NK-92 (cell line): Measurements from ENCODE around the gene FAM163B.

Source experiments
- DNase-seq: peaks from one replicate; lab custom pipeline; 2025; ENCODE audit not compliant: unreplicated experiment; lab: John Stamatoyannopoulos, UW

FAM163B gene

GRCh38 chr9:133609311-133610098 is at the start of gene FAM163B:
FAM163B (minus strand) TSS chr9:133609389; CDS start chr9:133580223, 29,166 bp downstream.
- no peak for DNase-seq

DNA sequence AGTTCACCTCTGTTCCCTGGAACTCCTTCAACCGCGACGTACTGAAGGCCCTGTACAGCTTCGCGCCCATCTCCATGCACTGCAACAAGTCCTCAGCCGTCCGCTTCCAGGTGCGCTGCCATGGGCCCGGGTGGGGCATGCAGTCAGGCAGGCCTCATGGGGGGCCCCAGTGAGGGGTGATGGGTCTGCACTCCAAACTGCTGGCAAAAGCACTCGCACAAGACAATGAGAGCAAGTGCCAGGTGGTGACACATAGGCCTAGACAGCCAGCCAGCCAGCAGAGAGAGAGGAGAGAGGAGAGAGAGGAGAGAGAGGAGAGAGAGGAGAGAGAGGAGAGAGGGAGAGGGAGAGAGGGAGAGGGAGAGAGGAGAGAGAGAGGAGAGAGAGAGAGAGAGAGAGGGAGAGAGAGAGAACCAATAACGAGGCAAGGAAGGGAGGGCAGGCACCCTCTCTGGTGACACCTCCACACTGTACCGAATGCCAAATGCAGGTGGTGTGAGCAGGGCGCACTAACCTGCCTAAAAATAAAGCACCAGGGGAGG is 48.0 kb upstream of the FAM163B start:
- DNase-seq: no peak

- DNase-seq: no peak
These were observed 47.3 kb upstream of the FAM163B start for GRCh38 chr9:133656211-133657119.

- DNase-seq: no peak
These were observed 46.5 kb upstream of the FAM163B start for GRCh38 chr9:133655701-133656100.

- no peak for DNase-seq
These were observed 45.8 kb upstream of the FAM163B start for GRCh38 chr9:133654736-133655657.

DNA sequence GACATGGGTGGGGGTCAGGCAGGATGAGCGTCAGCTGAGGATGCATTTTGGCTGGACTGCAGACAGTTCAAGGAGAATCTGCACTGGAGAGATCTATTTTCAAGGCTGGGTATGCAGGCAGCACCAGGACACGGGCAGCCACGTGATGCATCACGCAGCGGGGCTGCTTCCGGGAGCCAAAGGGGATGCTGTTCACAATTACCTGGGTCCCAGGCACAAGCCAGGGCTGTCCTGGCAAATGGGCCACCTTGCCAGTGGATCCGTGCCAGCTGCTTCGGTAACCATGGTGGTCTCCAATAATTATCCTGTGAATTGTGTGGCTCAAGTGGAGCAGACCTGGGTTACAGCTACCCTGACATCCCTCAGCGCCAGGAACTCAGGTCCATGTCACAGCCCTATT is 44.4 kb upstream of the FAM163B start:
- no peak for DNase-seq

- no peak for DNase-seq
These were observed 40.8 kb upstream of the FAM163B start for GRCh38 chr9:133650026-133650425.

GRCh38 chr9:133649194-133649593 is 40.0 kb upstream of the FAM163B start:
- DNase-seq: no peak

- DNase-seq: no peak
These were observed 38.7 kb upstream of the FAM163B start for GRCh38 chr9:133647765-133648469.

- no peak for DNase-seq
These were observed 38.0 kb upstream of the FAM163B start for GRCh38 chr9:133647148-133647547.

DNA sequence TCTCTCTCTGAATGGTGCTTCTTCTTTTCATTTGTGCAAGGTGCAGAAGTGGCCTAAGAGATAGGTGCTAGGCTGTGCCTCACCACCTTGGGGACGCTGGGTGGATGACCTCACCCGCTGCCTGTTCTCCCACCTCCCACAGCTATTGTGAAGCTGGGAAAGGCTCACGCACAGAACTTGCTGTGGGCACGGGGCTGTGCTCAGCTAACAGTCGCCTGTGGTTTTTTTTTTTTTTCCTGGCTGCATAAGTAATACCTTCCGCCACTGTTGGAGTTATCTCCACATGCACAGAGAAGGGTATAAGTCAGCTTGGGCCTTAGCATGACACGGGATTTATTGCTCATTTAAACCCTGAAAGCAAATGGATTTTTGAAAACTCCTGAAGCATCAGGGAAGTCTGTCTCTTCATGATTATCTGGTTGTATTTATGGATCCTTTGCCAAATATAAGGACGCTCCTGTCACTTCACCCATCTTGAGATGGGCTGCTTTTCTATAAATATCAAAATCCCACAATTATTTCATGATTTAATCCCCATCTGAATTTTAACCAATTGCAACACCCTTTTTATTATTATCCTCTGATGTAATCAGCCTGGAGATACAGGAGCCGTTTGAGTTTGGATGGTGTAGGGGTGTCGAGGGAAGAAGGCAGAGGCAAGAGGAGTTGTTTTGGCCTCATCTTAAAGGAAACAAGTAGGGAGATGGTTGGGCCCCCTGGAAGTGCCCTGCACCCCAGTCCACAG is 36.0 kb upstream of the FAM163B start:
- no peak for DNase-seq

DNA sequence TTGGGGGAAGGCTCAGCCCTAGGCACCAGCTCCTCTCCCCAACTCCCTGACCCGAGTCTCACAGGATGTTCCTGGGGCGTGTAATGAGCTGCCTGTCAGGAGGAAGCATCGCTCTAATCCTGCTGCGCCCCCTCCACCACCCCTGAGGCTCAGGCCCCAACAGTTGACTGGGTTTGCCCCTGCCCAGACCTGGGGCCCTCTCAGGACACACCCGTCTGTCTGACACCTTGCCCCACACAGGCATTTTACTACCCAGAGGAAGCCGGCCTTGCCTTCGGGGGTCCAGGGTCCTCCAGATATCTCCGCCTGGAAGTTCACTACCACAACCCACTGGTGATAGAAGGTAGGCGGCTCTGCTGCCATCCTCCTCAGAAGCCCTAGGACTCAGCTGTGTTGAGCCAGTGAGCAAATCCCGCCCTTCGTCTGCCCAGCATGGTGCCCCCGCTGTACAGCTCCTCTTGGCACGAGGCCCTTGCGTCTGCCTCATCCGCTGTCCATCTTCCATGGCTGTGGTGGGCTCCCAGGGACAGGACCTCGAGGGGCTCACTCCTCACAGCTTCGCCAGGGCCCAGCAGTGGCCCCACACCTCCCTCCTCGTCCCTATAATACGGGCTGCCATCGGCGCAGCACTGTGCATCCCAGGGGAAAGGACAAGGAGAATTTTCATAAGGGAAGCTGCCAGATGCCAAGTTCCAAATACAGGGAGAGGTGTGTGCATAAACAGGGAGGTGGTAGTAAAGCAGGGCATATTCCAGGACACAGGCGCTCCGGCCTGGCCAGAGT is 35.0 kb upstream of the FAM163B start:
- DNase-seq: no peak

GRCh38 chr9:133643362-133643755 is 34.2 kb upstream of the FAM163B start:
- DNase-seq: no peak

DNA sequence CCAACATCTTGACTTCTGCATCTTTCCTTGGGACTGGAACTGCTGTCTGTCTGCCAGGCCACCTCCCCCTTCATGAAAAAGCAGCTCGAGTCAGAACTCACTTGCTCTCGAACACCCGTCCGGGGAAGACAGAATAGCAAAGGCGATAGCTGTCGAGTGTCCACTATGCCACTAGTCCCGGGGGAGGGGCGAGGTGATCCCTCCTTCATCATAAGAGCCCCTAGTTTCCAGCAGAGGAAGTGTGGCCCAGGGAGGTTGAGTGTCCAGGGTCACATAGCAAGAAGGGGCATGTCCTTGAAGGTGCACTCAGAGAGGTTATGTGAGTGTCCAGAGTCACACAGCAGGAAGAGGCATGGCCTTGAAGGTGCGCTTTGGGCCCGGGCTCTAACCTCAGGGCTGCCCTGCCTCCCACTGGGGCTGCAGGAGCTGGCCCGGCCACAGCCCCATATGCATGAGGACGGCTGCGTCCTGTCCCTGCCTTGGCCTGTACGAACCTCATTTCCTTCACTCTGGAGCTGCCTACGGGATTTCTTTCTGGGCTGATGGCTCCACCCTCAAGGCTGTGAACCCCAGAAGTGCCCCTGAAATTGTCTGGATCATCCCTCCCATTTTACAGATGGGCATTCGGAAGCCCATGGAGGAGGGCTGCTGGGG is 33.6 kb upstream of the FAM163B start:
- no peak for DNase-seq

GRCh38 chr9:133641861-133642595 is 32.8 kb upstream of the FAM163B start:
- no peak for DNase-seq

DNA sequence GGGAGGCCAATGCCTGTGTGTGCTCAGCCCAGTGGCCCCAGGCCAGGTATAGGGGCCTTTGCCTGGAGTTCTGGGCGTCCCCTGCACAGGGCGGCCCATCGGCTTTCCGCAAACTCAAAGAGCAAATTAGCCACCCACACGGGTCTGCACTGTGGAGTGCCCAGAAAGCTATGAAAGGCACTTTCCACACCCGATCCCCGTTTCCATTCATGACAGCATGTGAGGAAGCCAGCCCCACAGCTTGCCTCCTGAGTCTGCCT is 32.1 kb upstream of the FAM163B start:
- no peak for DNase-seq

- DNase-seq: no peak
These were observed 31.6 kb upstream of the FAM163B start for GRCh38 chr9:133640580-133641395.
